Ishikawa (cell line): ENCODE measurements around the gene KLRF1.

Experiments
- TCF12 ChIP-seq: IDR thresholded peaks from 2 replicates; pipeline ENCODE4 v1.6.1; 2012; ENCODE audit warnings: low read depth
- YY1 ChIP-seq: IDR thresholded peaks from 2 replicates; pipeline ENCODE4 v1.6.1; 2012; ENCODE audit warnings: low read depth
- TF ChIP-seq, protein P1 (sequence below): IDR thresholded peaks from 2 replicates; pipeline ENCODE4 v1.6.1; 2012
- TF ChIP-seq, protein P2 (sequence below): IDR thresholded peaks from 2 replicates; pipeline ENCODE4 v1.6.1; 2012

DNA sequence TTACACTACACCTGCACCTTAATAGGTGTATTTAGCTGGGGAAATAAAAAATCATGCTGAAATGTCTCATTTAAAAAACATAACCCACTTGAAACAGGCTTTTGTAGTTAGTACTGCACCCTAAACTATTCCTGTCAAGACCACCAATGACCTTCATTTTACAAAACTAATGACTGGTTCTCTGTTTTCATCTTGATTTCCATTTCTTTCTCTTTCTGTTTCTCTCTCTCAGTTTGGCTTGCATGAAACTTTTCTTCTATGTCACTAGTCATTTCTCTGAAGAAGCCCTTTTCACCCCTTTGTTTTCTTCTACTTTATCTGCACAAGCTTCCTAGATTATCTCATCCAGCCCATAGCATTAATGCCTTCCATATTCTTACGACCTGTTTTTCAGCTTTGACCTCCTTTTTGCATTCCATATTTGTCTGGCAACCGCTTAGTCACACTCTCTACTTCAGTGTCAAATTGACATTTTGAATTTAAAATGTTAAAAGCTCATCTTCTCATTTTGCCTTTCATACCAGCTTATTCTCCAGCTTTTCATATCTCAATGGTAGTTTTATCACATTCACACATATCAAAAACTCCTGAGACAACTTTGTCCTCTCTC lies 32.7 kb upstream of the KLRF1 start:
- TF ChIP-seq, protein P1, sequence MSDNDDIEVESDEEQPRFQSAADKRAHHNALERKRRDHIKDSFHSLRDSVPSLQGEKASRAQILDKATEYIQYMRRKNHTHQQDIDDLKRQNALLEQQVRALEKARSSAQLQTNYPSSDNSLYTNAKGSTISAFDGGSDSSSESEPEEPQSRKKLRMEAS, result no peak
- no peak for TF ChIP-seq TCF12
- TF ChIP-seq YY1, result no peak
- TF ChIP-seq, protein P2, sequence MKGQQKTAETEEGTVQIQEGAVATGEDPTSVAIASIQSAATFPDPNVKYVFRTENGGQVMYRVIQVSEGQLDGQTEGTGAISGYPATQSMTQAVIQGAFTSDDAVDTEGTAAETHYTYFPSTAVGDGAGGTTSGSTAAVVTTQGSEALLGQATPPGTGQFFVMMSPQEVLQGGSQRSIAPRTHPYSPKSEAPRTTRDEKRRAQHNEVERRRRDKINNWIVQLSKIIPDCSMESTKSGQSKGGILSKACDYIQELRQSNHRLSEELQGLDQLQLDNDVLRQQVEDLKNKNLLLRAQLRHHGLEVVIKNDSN, result no peak
